Sciatic nerve (tissue), 2 donors: ENCODE measurements around the gene DNAI4. TPM values are rescaled to one million over a fixed set of nuclear protein-coding genes. Genes with fewer than 3 reads are reported as not detected.
"Not testable (repeated sequence)": the region's sequence is repeated elsewhere in the genome, so short reads cannot be mapped to it uniquely, and the experiment has no call there.

Experiments used
- ATAC-seq: fragments of 200-7000 bp; cut with Tn5 transposase; one replicate; pipeline ENCODE4 v1.9.1; 2020; ENCODE audit warnings: mild to moderate bottlenecking, moderate library complexity
- DNase-seq: peaks from one replicate; pipeline ENCODE4 v3.0.0-alpha.2; 2020; ENCODE audit warnings: low spot score
- intact Hi-C: fragments of 100-400 bp; cut with DNase I; formaldehyde crosslinking; loops from one replicate; pipeline ENCODE4 v1.14.2; 2022
- total RNA-seq: library from RNA; stranded (reverse); fragmentation: NEBNext Ultra II Directional; extraction: Animal tissue kit (Norgen Biotek cat#: 25700); gene quantifications from one replicate; pipeline ENCODE4 v1.2.1, GENCODE V29; 2021
- donor health status: DM: no; HTN: no; CAD: no.
- donor health status: DM: no; HTN: no; CAD: no.

Gene DNAI4
- total RNA-seq, 1 donor from 2014 or later: 70.9 TPM

GRCh38 chr1:66852870-66853269, 71.8 kb downstream of the DNAI4 start:
- DNase-seq: no peak
- intact Hi-C loops: no loop called here
- no peak for ATAC-seq

GRCh38 chr1:66850989-66851388, 73.7 kb downstream of the DNAI4 start:
- DNase-seq (no peak), ATAC-seq (no peak)
- intact Hi-C loops: no loop called here

- DNase-seq (no peak), ATAC-seq (no peak)
- intact Hi-C loops: no loop called here
Measured at GRCh38 chr1:66848193-66848592, 76.5 kb downstream of the DNAI4 start.

- intact Hi-C loops: no loop called here
- ATAC-seq: no peak
- DNase-seq: no peak
Measured at GRCh38 chr1:66840929-66841328, 83.7 kb downstream of the DNAI4 start.

GRCh38 chr1:66834926-66835325, 89.7 kb downstream of the DNAI4 start:
- intact Hi-C loops: no loop called here
- ATAC-seq (no peak), DNase-seq (no peak)

GRCh38 chr1:66833112-66833511, 91.5 kb downstream of the DNAI4 start:
- ATAC-seq (no peak), DNase-seq (no peak)
- intact Hi-C loops: no loop called here

- DNase-seq (no peak), ATAC-seq (no peak)
- intact Hi-C loops: no loop called here
Measured at GRCh38 chr1:66831529-66832239, 93.0 kb downstream of the DNAI4 start.

GRCh38 chr1:66824771-66825170, 99.9 kb downstream of the DNAI4 start:
- intact Hi-C loops: no loop called here
- DNase-seq (no peak), ATAC-seq (no peak)

GRCh38 chr1:66809736-66810326, 114.8 kb downstream of the DNAI4 start:
- ATAC-seq (no peak), DNase-seq (no peak)
- intact Hi-C loops: no loop called here

- DNase-seq: no peak
- intact Hi-C loops: no loop called here
- ATAC-seq: no peak
Measured at GRCh38 chr1:66809245-66809644, 115.4 kb downstream of the DNAI4 start.

- DNase-seq, intact Hi-C loops, ATAC-seq: not testable (repeated sequence)
Measured at GRCh38 chr1:66795839-66796238, 128.8 kb downstream of the DNAI4 start.

GRCh38 chr1:66791621-66792610, 132.7 kb downstream of the DNAI4 start:
- intact Hi-C loops: no loop called here
- ATAC-seq (no peak), DNase-seq (no peak)

GRCh38 chr1:66788231-66788939, 136.3 kb downstream of the DNAI4 start:
- DNase-seq: no peak
- ATAC-seq: no peak

GRCh38 chr1:66787641-66788040, 137.0 kb downstream of the DNAI4 start:
- intact Hi-C loops: no loop called here
- ATAC-seq (no peak), DNase-seq (no peak)

More at GRCh38 chr1:66788231-66788939, 136.3 kb downstream of the DNAI4 start:
- intact Hi-C loops: no loop called here

- intact Hi-C loops, ATAC-seq, DNase-seq: not testable (repeated sequence)
Measured at GRCh38 chr1:66785800-66786199, 138.9 kb downstream of the DNAI4 start.

- intact Hi-C loops: no loop called here
- DNase-seq (no peak), ATAC-seq (no peak)
Measured at GRCh38 chr1:66779475-66780078, 145.1 kb downstream of the DNAI4 start.

- intact Hi-C loops: no loop called here
- peak; percentile 60 for ATAC-seq
- DNase-seq: no peak
Measured at GRCh38 chr1:66778969-66779368, 145.7 kb downstream of the DNAI4 start.

GRCh38 chr1:66778266-66778665, 146.4 kb downstream of the DNAI4 start:
- ATAC-seq (no peak), DNase-seq (no peak)
- intact Hi-C loops: no loop called here

GRCh38 chr1:66777831-66778230, 146.8 kb downstream of the DNAI4 start:
- no peak for DNase-seq
- intact Hi-C loops: no loop called here
- ATAC-seq: no peak
